Superior temporal gyrus (tissue), 1 donor: Measurements from ENCODE around the gene ARMC6.

ENCODE experiments used
- DNase-seq: peaks from one replicate; pipeline ENCODE4 v3.0.0-alpha.2; 2016; ENCODE audit errors: extremely low spot score

Gene ARMC6

GRCh38 chr19:19107654-19108053, 74.3 kb downstream of the ARMC6 start:
- no peak for DNase-seq
